GM18867 (cell line): ENCODE results near the gene CACNA1S.

Experiments
- ATAC-seq: cut with Tn5 transposase; IDR thresholded peaks from one replicate; pipeline ENCODE4 v1.9.1; 2021; ENCODE audit warnings: mild to moderate bottlenecking, moderate library complexity; ENCODE audit not compliant: unreplicated experiment

CACNA1S gene

DNA sequence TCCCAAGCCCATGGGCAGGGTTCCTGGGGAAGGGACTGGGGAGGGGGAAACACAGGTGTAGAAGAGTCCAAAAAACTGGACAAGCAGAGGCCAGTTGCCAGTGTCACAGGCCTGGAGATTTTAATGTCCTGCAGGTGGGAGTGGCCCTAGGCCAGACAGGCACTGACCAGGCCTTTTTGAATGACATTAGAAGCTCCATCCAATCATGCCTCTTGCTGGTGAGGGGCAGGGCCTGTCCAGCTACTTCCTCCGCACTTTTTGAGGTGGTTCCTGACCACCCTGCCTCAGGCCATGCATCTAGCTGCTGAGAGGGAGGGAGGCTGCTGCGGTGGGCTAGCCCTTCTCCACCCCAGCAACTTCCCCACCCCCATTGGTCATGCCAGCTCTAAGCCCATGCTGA, 72.8 kb downstream of the CACNA1S start:
- ATAC-seq = no peak

DNA sequence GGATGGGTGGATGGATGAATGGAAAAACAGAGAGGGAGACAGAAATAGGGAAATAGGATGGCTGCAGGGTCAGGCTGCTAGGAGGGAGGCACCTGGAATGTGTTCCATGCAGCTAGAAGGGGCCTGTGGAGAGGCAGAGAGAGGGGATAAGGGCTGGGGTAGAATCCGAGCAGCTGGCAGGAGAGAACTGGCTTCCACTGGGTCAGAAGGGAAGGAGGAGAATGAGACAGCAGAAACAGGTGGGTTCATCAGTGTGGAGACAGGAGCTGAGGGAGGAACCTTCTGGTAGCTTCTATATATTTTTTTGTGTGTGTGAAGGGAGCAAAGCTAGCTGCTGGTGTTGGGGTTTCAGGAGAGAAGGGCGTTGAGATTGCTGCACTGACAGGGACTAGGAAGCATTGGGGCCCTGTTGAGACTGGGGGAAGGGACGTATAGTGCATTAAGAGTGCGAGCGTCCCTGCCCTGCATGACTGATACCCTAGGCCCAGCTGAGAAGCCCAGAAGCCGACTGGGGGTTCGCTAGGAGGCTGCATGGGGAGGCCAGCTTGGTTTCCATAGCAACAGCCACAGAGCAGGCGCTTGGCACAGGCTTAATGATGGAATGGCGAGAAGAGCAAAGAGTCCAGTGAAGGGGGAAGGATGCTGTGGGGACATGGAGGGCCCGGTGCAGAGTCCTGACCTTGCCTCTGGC, 73.9 kb downstream of the CACNA1S start:
- ATAC-seq = no peak

DNA sequence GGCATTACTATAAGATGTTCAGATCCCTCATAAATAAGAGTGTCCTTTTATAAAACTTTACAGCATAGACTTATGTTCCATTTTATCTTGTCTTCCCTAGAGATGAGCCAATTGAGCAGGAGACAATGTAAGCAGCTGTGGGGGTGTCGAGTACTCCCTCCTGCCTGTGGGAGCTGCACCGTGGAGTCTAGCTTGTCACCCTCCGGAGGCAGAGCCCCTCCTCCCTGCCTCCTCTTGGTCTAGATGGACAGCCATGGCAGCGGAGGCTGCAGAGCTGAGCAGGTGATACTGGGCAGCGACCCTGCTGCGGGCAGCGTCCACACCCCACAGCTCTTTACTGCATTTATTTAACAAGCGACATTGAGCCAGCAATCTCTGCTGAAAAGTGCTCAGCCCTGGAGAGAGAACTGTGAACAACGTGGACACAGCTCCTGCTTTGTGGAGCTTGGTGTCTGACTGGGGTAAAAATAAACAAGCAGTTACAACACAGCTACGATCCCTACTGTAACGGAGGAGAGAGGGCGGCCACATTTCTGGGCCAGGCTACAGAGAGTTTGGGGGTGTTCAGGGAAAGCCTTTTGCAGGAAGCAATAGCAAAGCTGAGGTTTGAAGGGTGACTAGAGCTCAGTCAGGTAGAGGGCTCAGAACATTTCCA, 75.9 kb downstream of the CACNA1S start:
- no peak for ATAC-seq

DNA sequence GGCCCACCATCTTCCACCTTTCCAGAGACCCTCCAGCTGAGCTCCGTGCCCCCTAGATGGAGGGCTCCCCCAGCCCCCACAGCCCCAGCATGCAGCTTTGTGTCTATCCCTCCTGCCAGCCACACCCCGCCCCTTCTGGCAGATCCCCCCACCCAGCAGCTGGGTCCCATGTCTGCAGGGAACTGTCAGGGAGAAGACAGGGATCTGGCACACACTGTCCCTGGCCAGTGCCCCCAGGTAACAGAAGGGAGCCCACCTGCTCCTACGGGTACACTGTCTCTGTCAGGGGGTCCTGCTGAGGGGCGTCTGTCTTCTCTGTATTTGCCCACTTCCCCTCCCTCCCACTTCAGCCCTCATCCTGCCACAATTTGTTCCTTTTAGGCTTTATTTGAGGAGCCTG, 77.6 kb downstream of the CACNA1S start:
- ATAC-seq = no peak

DNA sequence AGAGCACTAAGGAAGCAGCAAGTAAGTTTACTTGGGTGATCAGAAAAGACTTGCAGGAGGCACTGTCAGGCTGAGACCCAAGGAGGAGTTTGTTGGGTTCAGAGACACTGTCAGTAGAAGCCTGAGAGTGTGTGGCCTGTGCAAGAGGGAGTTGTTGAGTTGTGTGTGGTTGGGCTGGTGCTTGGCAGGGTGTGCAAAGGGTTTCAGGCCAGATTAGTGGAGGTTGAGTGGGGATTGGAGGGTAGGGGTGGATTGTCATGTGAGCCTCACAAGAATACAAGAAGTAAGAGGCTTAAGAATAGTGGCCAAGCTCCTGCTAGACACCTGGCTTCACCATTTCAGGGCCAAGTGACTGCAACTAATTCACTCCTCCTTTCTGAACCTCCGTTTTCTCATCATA, 79.8 kb downstream of the CACNA1S start:
- no peak for ATAC-seq

DNA sequence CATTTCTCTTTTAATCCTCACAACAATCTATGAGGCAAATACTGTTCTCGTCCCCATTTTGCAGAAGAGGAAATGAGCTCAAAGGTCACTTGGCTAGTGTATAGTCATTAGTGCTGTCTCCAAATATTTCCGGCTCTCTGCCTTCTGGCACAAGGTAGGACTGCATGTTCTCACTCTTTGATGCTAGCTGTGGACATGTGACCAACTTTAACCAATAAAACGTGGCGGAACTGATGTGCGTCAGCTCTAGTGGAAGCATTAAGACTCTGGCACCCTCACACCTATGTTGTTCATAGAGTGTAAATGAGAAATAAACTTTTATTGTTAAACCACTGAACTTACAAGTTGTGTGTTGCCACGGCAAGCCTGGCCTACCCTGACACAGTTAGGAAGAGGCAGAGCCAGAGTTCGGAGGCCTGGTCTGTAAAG, 83.8 kb downstream of the CACNA1S start:
- no peak for ATAC-seq

DNA sequence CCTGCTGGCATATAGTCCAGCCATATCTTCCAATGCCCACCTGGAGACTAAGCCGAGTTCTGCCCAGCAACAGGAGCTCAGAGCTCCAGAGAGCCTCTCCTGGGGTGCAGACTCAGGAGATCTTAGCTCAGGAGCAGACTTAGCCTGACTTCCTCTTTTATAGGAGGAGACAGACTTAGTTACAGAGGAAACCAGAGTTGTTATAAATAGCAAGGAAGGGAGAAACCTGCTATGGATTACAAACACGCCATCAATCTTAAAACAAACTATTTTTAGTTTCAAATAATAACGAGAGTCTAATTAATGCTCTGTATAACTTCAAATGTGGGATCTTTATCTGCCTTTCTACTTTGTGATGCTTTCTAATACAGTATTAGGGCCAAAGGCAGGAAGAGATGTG, 85.4 kb downstream of the CACNA1S start:
- no peak for ATAC-seq

DNA sequence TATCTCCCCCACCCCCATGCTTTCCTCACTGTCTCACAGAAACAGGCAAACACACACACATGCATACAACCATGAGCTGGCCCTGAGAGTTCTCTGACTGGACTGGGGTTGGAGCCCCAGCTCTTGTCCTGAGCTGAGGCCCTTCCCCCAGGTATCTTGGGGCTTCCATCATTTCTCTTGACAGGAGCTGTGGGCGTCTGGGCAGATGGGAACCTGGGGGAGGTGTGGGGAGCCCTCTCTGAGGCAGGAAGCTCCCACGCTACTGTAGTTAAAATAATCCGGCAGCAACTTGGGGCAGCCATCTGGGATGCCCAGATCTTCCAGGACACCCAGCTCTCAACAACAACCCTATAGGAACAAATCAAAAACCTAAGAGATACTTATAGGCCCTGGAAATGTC, 86.0 kb downstream of the CACNA1S start:
- ATAC-seq = no peak

DNA sequence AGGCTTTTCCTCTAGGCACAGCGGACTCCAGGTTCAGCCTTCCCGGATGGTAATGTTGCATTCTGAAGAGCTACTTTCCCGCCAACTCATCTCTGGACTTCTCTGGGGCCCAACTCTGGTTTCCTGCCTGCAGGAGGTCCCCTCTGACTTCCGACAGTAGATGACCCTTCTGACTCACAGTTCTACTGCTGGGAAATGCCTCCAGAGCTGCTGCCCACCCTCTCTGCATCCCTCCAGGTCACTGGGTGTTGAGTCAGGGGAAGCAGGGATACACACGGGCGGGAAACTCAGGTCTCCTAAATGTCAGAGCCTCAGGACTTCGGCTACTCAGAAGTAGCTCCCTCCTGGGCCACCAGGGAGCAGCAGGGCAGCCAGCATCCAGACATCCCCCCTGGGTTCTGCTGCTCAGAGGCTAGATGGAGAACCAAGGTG, 86.6 kb downstream of the CACNA1S start:
- ATAC-seq = no peak

DNA sequence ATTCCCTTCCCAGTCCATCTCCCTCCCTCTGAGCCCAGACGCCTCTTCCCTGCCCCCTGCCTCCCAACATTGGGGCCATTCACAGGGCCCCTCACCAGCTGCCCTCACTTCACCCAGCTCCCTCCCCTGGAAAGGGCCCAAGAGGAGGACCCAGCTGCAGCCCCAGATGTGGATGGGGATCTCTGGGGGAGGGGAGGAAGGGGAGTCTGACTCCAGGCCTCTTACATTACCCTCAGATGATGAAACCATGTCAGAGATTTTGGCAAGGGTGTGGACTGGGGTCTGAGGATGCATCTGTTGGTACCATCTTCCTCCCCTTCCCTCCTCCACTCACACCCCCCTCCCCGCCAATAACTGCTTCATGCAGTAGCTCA, 87.6 kb downstream of the CACNA1S start:
- ATAC-seq = no peak

DNA sequence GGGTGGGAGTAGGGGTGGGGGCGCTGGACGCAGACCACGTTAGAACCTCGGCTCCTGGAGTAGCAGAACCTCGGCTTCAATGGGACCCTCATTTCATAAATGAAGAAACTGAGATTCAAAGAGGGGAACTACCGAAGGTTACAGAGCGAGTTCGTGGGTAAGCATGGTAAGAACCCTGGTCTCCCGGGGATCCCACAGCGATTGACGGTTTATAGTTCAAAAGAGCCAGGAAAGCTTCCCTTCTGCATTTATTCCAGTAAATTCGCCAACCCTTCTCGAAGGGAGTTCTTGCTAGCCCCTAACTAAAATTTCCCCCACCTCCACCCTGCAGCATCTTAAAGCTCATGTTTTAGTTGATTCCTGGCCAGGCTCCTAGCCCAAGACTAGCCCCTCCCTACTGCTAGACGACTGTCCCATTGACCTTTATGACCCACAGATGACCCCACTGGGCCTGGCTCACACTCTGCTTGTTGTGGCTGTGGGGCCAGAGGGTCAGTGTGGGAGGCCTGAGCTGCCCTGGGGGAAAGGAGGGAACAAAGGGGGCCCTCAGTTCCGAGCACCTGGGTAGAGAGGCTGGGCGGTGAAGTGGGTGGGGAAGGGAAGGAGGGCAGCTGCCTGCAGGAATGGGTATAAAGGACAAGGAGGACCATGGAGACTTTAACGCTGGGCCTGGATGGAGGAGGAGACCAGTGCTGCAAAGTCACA, 88.2 kb downstream of the CACNA1S start:
- no peak for ATAC-seq

DNA sequence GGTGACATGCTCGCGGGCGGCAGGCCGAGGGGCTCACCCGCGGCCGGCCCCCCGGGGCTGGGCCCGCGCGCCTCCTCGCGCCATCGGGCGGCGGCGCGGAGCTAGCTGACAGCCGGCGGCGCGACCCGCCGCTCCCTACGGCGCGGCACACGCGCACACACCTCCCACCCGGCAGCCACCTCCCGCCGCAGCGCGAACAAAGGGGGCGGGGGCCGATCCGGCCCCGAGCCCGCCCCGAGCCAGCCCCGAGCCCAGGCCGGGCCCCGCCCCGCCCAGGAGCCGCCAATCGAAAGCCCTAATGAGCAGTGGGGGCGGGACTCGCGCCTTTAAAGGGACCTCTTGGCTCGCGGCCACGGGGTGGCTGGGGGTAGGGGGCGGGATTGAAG, 88.7 kb downstream of the CACNA1S start, which contains the start of gene KIF21B:
Gene KIF21B, minus strand, starts transcription at position 198 of the 386 bp plus-strand sequence. CDS start 331 bp downstream, outside the sequence.
- peak; percentile 64 for ATAC-seq

DNA sequence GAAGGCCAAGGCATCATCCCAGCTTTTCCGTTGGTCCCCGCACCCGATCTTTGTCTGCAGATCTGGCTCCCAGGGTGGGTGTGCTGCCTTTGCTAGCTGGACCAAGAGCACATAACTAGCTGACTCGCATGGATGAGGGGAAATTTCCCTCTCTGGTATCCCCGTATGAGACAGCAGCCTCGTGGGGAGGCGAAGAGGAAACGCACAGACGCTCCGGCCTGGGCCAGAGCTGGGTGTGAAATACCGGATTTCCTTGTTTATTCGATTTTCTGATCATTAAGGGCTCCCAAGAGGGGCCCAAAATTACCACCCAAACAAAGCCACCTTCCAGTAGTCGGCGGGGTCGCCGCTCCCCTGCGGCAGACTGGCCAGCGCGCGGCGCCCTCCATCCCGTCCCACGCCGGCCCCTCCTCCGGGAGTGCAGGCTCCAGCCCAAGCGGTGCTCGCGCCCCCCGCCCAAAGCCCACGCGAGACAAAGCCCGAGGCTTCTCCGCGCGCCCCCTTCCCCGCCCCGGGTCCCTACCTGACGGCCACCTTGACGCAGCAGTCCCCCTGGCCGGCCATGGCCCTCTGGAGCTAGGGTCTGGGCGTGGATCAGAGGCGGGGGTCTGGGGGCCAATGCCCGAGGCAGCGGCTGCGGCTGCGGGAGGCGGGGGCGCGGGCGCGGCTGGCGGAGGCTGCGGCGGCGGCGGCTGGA, 89.3 kb downstream of the CACNA1S start:
- no peak for ATAC-seq

DNA sequence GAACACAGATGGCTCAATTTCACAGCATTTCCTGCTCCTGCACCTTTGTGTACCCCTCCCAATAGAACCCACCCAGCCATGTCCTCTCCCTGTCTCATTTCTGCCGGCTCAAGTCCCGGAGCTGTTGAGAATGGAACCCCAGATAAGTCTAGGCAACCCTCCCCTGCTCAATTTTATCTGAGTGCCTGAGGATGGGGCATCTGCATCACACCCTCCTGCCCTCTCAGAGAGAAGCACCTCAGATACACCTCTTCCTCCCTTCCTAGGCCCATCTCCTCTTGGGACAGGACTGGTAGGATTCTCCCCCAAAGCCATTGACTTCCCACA, 89.8 kb downstream of the CACNA1S start:
- no peak for ATAC-seq

DNA sequence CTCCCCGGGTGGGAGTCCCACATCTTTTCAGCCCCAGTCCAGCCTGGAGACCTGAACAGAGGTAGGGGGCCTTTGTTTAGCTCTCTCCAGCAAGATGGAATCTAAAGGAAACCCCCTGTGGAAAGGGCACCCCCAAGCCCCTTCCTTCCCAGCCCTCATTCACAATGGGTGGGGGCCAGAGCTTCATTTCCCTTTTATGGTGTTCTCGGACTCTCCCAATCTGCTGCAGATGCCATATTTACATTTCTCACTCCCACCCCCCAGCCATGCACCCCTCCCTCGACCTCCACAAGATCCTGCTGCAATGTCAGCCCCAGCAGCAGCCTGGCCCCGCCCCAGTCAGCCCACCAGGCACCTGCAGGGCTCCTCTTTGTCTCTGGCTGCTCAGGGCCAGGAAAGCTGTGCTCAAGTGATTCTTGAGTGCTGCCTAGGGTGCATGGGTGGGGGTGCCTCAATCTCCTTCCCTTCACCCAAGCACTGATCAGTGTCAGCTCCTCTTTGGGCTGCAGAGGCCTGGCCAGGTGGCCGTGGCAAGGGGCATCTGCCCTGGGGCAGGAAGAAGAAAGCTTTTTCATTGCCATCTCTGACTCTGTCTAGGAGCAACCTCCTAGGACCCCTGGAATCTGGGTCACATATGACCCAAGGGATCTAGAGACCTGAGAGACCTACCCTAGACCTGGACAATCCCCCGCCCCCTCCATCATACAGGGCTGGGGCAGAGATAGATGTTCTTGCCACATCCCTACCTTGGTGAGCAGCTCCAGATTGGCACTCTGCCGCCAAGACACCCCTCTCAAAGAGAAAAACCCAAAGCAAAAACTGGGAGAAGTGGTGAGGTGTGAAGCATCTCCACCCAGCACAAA, 90.4 kb downstream of the CACNA1S start:
- no peak for ATAC-seq

DNA sequence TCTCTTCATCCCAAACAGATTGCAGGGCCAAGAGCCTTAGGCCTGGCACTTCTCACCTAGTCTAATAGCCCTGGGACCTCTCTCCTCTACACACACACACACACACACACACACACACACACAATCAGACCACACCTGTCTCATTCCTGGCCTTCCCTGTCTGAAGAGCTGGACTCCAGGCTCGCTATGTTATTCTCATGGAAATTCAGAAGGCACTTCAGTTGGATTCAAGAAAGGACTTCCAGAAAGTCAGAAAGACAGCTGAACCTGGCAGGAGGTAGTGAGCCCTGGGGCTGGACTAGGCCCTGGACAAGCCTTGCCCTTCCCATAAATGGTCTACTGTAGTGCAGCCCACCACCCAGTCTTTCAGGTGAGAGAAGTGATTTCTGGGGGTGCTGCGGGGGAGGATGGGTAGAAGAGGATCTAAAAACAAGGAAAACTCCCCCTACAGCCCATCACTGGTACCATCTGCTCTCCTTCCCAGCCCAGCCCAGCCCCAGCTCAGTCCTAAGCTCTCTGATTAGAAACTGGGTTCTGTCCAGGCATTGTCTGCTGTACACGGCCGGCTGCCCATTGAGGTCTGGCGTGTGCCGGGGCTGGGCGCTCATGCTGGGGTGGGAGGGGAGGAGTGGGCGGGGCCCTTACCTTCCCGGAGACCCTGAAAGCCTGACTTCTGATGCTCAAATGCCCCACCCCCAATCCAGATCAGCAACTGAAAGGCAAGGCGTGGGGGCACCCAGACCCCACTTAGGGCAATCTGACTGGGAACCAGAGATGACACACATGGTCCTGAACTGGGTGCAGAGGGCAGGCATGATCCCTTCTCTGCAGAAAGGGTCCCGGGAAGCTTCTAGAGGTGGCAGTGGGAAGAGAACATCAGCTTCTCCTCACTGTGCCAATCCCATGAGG, 91.3 kb downstream of the CACNA1S start:
- ATAC-seq = no peak

DNA sequence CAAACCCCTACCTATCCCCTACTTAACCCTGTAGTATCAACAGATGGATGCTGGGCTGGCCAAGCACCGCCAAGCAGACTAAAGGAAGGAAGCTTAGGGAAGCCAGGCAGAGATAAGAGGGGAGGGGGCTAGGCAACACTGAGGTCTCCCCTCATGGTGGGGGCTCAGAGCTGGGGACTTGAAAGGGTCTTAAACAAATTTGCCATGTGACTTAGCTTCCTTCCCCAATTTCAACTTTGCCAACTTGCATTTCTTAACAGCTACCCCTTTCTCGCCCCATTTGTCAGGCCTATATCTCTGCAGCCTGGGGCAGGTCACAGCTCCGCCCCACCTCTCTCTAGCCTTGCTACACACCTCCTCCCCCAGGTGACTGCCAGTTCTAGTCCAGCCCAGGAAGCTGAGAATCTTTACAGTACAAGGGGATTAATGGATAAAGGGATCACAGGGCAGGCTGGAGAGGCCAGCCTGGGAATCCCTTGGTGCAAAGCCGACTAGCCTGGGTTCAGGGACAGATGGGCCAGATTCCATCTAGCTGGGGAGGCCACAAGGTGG, 92.1 kb downstream of the CACNA1S start:
- ATAC-seq = peak; percentile 31

DNA sequence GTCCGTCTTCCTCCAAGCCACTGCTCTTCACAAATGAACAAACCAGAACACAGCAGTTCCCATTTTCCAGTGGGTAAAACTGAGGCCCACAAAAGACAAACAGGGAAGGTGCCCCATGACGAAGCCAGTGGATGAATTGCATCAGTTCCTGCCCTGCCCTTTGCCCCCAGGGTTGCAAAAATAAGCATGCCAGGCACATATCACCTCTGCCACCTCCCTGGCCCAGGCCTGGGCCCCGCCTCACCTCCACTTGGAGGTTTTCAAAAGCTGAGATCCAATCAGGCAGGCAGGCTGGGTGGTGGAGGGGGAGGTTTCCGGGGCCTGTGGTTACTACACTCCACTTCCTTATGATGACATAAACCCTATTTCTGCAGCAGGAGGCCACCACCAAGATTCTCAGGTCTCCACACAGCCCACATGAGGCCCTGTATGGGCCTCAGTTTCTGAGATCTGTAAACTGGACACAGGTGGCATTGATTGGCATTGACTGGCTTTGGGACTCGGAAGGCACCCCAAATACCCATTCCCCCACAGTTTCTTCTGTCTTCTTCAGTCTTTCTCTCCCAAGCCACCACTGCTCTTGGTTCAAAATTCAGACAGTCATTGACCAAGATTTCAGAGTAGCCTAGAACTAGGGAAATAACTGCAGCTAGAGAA, 92.8 kb downstream of the CACNA1S start:
- peak; percentile 70 for ATAC-seq

DNA sequence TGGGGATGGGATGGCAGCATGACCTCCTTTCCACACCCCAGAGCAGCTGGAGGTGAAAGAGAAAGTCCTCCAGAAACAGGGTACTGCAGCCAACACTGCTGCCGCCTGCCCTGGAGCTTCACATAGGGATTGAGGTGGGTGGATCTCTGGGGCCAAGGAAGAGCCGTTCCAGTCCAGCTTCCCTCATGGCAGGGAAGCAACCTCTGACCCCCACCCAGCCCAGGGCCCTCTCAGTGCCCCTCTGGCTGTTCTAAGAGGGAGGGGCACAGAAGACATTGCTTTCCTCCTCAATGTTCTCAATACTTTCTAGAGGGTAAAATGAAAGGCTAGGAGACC, 94.4 kb downstream of the CACNA1S start:
- ATAC-seq = no peak
